Stomach (tissue), 9 donors: ENCODE measurements around the gene GLIPR1. TPM values are rescaled to one million over a fixed set of nuclear protein-coding genes. Genes with fewer than 3 reads are reported as not detected.

Experiments used
- DNase-seq, 2 donors: peaks; one replicate each; pipeline versions ENCODE4 v3.0.0 to v3.0.0-alpha.2; 2013 to 2019
- H3K27ac ChIP-seq, 5 donors: fragments of 200-600 bp in 4 of 5; sonication (generic) in 4 of 5; one replicate each; pipeline ENCODE4 v1.5.1; 2013 to 2019; ENCODE audit warnings: mild to moderate bottlenecking in 1 of 5, moderate library complexity in 1 of 5
- H3K27me3 ChIP-seq, 3 donors: fragments of 200-600 bp; sonication (generic); one replicate each; pipeline ENCODE4 v1.5.1; 2017 to 2019; ENCODE audit warnings: mixed run types in 1 of 3
- H3K36me3 ChIP-seq, 4 donors: fragments of 200-600 bp; sonication (generic); 1 replicate in 3 of 4; 2 replicates in 1 of 4; pipeline ENCODE4 v1.5.1; 2016 to 2019
- H3K4me1 ChIP-seq, 4 donors: fragments of 200-600 bp; sonication (generic); one replicate each; pipeline ENCODE4 v1.5.1; 2016 to 2019
- H3K4me3 ChIP-seq, 4 donors: fragments of 200-600 bp; sonication (generic) in 3 of 4; one replicate each; pipeline ENCODE4 v1.5.1; 2016 to 2019; ENCODE audit warnings: mild to moderate bottlenecking in 1 of 4
- H3K9me3 ChIP-seq, 4 donors: fragments of 200-600 bp; sonication (generic); one replicate each; pipeline ENCODE4 v1.5.1; 2016 to 2019
- EP300 ChIP-seq: sonication (generic); formaldehyde crosslinking; IDR thresholded peaks from one replicate; pipeline ENCODE4 v1.6.1; 2017; ENCODE audit warnings: antibody characterized with exemption
- POLR2A ChIP-seq, 4 donors: fragments of 450-650 bp; IDR thresholded peaks; one replicate each; pipeline ENCODE4 v1.6.1; 2016; ENCODE audit warnings: antibody characterized with exemption in 4 of 4, control low read depth in 2 of 4, mild to moderate bottlenecking in 1 of 4, moderate library complexity in 1 of 4
- POLR2AphosphoS5 ChIP-seq, 3 donors: sonication (generic); formaldehyde crosslinking; IDR thresholded peaks; one replicate each; pipeline ENCODE4 v1.6.1; 2016; ENCODE audit warnings: antibody characterized with exemption in 3 of 3
- whole genome bisulfite sequencing, 5 donors: extraction: QIAGEN DNeasy Blood & Tissue Kit in 3 of 5; methylation state at CpG; one replicate each; pipeline versions ENCODE4 v1.1.5 to v1.1.7; 2013 to 2018; 5-methylcytosine and 5-hydroxymethylcytosine counted together
- intact Hi-C: fragments of 100-400 bp; cut with DNase I; formaldehyde crosslinking; loops from one replicate; pipeline ENCODE4 v1.15.1; 2023; ENCODE audit warnings: low total_unique reads
- polyA plus RNA-seq, 3 donors: library from polyadenylated mRNA; stranded (reverse); fragments of 200-250 nt; gene quantifications; one replicate each; pipeline ENCODE4 v1.2.3, GENCODE V29; 2013
- total RNA-seq, 5 donors: library from RNA; depleted of rRNA; stranded (reverse); fragments of >200 nt; gene quantifications; one replicate each; pipeline versions ENCODE4 v1.1.0 to v1.2.3, GENCODE V29; 2014 to 2016
- TF ChIP-seq, protein P1 (sequence below), 7 experiments: fragments of 450-650 bp in 4 of 7; fragments of 200-600 bp in 3 of 7; sonication (generic) in 3 of 7; IDR thresholded peaks; one replicate each; pipeline ENCODE4 v1.5.1; 2016 to 2019; ENCODE audit warnings: antibody characterized with exemption in 7 of 7, control low read depth in 2 of 7, mild to moderate bottlenecking in 1 of 7
- donor health status: healthy with polysubstance abuse.
- donor health status: Bipolar disorder and iron deficiency.
- donor health status: healthy.

Gene GLIPR1
- total and polyA plus RNA-seq, 8 donors, result 0.87 to 9.0 (median 4.5) TPM

DNA sequence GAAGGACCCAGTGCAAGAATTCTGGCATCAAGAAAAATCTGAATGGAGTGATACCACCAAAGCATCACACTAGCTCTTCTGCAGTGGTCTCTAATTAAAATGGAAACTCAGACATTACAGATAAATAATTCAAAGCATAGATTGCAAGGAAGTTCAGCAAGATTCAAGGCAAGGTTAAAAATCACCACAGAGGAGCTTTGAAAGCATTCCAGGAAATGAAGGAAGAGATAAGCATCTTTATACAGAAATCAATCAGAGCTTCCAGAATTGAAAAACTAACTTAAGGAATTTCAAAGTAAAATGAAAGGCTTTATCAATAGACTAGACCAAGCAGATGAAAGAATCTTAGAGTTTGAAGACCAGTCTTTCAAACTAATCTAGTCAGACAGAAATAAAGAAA is 20.4 kb upstream of the GLIPR1 start:
- Histone ChIP-seq H3K9me3 (peaks cover under 1 to 32% (median 16%) of the 10 kb centered on the region in 4 donors), H3K4me3 (no peak overlapping the region), H3K27ac (no peak overlapping the region), H3K36me3 (no peaks in the 10 kb centered on the region), H3K27me3 (no peaks in the 10 kb centered on the region), H3K4me1 (no peaks in the 10 kb centered on the region)
- intact Hi-C loops, result no loop called here
- no peak for DNase-seq
- TF ChIP-seq POLR2AphosphoS5 (IDR thresholded peaks at IDR 0.05), result no peak
- TF ChIP-seq, protein P1, sequence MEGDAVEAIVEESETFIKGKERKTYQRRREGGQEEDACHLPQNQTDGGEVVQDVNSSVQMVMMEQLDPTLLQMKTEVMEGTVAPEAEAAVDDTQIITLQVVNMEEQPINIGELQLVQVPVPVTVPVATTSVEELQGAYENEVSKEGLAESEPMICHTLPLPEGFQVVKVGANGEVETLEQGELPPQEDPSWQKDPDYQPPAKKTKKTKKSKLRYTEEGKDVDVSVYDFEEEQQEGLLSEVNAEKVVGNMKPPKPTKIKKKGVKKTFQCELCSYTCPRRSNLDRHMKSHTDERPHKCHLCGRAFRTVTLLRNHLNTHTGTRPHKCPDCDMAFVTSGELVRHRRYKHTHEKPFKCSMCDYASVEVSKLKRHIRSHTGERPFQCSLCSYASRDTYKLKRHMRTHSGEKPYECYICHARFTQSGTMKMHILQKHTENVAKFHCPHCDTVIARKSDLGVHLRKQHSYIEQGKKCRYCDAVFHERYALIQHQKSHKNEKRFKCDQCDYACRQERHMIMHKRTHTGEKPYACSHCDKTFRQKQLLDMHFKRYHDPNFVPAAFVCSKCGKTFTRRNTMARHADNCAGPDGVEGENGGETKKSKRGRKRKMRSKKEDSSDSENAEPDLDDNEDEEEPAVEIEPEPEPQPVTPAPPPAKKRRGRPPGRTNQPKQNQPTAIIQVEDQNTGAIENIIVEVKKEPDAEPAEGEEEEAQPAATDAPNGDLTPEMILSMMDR (IDR thresholded peaks at IDR 0.05), result no peak
- TF ChIP-seq EP300, result no peak
- no peak for TF ChIP-seq POLR2A (IDR thresholded peaks at IDR 0.05)

DNA sequence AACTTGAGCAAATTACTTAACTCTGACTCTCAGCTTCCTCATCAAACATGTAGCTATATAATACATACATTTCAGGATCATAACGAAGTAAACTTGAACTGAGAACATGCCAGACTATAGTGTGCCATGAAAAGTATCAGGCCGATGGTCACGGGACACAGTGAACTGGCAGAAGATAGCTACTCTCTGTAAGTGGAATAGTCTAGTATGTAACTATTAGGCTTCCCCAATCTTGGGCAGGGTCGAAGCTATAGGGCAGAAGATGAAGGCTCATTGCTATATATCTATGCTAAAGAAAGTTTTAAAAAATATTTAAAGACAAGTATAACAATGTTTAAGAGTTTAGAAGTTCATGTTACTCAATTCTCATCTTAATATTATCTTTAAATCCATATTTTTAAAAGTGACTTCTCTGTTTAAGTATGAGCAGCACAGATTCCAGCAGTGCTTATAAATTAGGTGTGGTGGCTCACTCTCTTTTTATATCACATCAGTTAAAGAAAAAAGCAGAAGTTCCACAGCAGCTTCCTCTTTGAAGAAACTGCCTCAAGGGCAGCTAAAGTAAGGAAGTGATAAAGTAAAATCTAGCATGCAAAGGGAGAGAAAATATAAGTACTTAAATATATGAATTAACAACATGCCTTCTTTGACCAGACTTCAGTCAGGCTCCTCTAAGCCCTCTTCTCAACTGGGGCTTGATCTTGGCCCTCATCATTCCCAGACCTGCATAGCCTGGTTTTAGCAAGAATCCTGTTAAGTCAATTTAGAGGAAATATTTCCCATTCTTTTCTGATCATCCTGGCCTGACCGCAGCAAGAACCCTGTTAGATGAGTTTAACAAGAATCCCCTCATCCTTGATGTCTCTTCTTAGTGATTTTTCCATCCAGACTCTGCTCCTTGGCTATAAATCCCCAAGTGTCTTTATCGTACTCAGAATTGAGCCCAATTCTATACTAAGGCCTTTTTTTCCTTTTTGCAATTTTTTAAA is 8.4 kb upstream of the GLIPR1 start:
- Histone ChIP-seq H3K4me3 (no peak overlapping the region), H3K4me1 (no peaks in the 10 kb centered on the region), H3K27me3 (no peaks in the 10 kb centered on the region), H3K27ac (no peak overlapping the region), H3K9me3 (no peaks in the 10 kb centered on the region), H3K36me3 (no peaks in the 10 kb centered on the region)
- no peak for DNase-seq
- 78 to 88% (median 86%) methylated on average over 6 of the region's 6 CpGs for WGBS, 5 donors
- intact Hi-C loops, result no loop called here
- no peak for TF ChIP-seq POLR2AphosphoS5 (IDR thresholded peaks at IDR 0.05)
- TF ChIP-seq EP300, result no peak
- no peak for TF ChIP-seq POLR2A (IDR thresholded peaks at IDR 0.05)
- TF ChIP-seq, protein P1 (IDR thresholded peaks at IDR 0.05), result no peak

DNA sequence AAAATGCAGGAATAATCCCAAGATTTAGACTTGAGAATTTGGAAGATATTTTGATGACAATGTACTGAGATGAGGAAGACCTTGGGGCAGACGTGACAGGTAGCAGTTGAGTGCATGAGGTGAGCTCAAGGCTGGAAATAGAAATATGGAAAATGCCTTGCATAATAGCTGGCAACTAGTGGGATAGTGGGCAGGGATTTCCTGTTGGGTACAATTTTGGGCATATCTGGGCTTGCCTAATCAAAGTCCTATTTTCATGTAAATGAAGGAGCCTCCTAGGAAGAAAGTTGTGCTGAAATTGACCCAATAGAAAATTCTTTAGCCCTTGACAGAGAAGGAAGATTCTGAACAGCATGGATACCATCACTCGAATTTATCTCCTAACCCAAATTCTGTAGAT is 6.4 kb upstream of the GLIPR1 start:
- DNase-seq, result no peak
- intact Hi-C loops, result no loop called here
- Histone ChIP-seq H3K27ac (no peak overlapping the region), H3K4me1 (no peaks in the 10 kb centered on the region), H3K27me3 (no peaks in the 10 kb centered on the region), H3K36me3 (no peaks in the 10 kb centered on the region), H3K9me3 (no peaks in the 10 kb centered on the region), H3K4me3 (no peak overlapping the region)
- WGBS, 5 donors, result 72 to 76% (median 72%) methylated on average over 2 of the region's 2 CpGs
- TF ChIP-seq POLR2AphosphoS5 (IDR thresholded peaks at IDR 0.05) (no peak), EP300 (no peak), POLR2A (IDR thresholded peaks at IDR 0.05) (no peak)
- TF ChIP-seq, protein P1 (IDR thresholded peaks at IDR 0.05), result no peak

DNA sequence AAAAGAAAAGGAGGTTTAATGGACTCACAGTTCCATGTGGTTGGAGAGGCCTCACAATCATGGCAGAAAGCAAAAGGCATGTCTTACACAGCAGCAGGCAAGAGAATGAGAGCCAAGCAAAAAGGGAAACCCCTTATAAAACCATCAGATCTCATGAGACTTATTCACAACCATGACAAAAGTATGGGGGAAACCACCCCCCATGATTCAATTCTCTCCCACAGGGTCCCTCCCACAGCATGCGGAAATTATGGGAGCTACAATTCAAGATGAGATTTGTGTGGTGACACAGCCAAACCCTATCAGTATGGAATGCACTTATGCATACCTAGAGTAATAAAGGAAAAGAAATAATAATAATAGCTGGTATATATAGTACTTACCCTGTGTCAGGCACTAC is 4.5 kb upstream of the GLIPR1 start:
- no peak for DNase-seq
- no peak overlapping the region for H3K4me3 ChIP-seq
- no peaks in the 10 kb centered on the region for H3K9me3 ChIP-seq
- no peaks in the 10 kb centered on the region for H3K36me3 ChIP-seq
- intact Hi-C loops, result no loop called here
- WGBS, 5 donors, result 83 to 91% (median 89%) methylated on average over 1 of the region's 1 CpG
- H3K27ac ChIP-seq, result no peak overlapping the region
- no peak for TF ChIP-seq EP300
- TF ChIP-seq, protein P1 (IDR thresholded peaks at IDR 0.05), result no peak
- no peak for TF ChIP-seq POLR2AphosphoS5 (IDR thresholded peaks at IDR 0.05)
- TF ChIP-seq POLR2A (IDR thresholded peaks at IDR 0.05), result no peak
- H3K27me3 ChIP-seq, result no peaks in the 10 kb centered on the region
- peaks cover 0 to 9% (median 2%) of the 10 kb centered on the region in 4 donors for H3K4me1 ChIP-seq
